Measurements from ENCODE around the gene ARRB1. TPM values are rescaled to one million over a fixed set of nuclear protein-coding genes. Genes with fewer than 3 reads are reported as not detected.
A peak's percentile ranks its signal among the peaks of the same experiment; 100 is the strongest.

The ARRB1 gene
- total and polyA plus RNA-seq, 10 donors: 11.6 to 139 (median 78.1) TPM

- Histone ChIP-seq H3K27ac (peak overlapping the region in 6 of 8 donors; percentile 47 to 77 (median 62)), H3K9me3 (no peaks in the 10 kb centered on the region), H3K27me3 (replicated peaks in 1 of 7) (peaks cover 0 to 10% (median 0%) of the 10 kb centered on the region in 7 donors), H3K36me3 (no peaks in the 10 kb centered on the region), H3K4me3 (no peak overlapping the region), H3K4me1 (peaks cover 3 to 30% (median 22%) of the 10 kb centered on the region in 6 donors)
- peak in 2 of 3 donors; percentile 43 to 50 for TF ChIP-seq POLR2AphosphoS5 (IDR thresholded peaks at IDR 0.05)
- TF ChIP-seq CTCF (IDR thresholded peaks at IDR 0.05 in 8 of 11, conservative IDR thresholded peaks at IDR 0.05 in 3 of 11): peak; percentile 80 to 90 (median 85)
- TF ChIP-seq POLR2A (IDR thresholded peaks at IDR 0.05): no peak
- intact Hi-C loops (cut with DNase I; ENCODE audit: low total_unique reads): no loop called here
- peak; percentile 83 for DNase-seq
- WGBS, 5 donors: 26 to 30% (median 29%) methylated on average over 9 of the region's 9 CpGs
These were observed 37.2 kb upstream of the ARRB1 start for GRCh38 chr11:75388386-75389275.

DNA sequence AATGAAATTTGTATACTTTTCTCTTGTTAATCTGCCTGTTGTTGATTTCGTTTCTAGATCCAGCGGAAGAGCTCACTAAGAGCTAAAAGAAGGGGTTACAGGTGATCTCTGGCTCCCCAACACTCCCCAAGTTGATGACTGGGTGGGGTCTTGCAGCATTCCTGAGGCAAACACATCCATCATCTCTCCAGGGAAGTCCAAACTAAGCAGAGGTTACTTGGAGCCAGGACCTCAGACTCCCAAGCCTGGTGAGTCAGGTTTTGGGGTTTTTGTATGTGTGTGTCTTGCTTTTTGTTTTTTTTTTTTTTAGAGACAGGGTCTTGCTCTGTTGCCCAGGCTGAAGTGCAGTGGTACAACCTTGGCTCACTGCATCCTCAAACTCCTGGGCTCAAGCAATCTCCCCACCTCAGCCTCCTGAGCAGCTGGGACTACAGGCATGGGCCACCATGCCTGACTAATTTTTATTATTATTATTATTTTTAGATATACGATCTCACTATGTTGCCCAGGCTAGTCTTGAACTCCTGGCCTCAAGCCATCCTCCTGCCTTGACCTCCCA is 36.4 kb upstream of the ARRB1 start:
- TF ChIP-seq POLR2AphosphoS5 (IDR thresholded peaks at IDR 0.05): no peak
- no peak for TF ChIP-seq POLR2A (IDR thresholded peaks at IDR 0.05)
- no peak for TF ChIP-seq CTCF (IDR thresholded peaks at IDR 0.05 in 8 of 11, conservative IDR thresholded peaks at IDR 0.05 in 3 of 11)
- DNase-seq: no peak
- Histone ChIP-seq H3K9me3 (no peaks in the 10 kb centered on the region), H3K36me3 (no peaks in the 10 kb centered on the region), H3K27ac (peak overlapping the region in 5 of 8 donors; percentile 53 to 77 (median 64)), H3K4me3 (no peak overlapping the region), H3K27me3 (replicated peaks in 1 of 7) (peaks cover 0 to 10% (median 0%) of the 10 kb centered on the region in 7 donors), H3K4me1 (peaks cover 3 to 36% (median 29%) of the 10 kb centered on the region in 6 donors)
- intact Hi-C loops (cut with DNase I; ENCODE audit: low total_unique reads): no loop called here
- 63 to 84% (median 79%) methylated on average over 3 of the region's 3 CpGs for WGBS, 5 donors

- intact Hi-C loops (cut with DNase I; ENCODE audit: low total_unique reads): no loop called here
- peaks cover 0 to 10% (median 0%) of the 10 kb centered on the region in 7 donors for H3K27me3 ChIP-seq (replicated peaks in 1 of 7)
- no peaks in the 10 kb centered on the region for H3K36me3 ChIP-seq
- no peaks in the 10 kb centered on the region for H3K9me3 ChIP-seq
- WGBS, 5 donors: 74 to 87% (median 84%) methylated on average over 3 of the region's 3 CpGs
- DNase-seq: no peak
- H3K27ac ChIP-seq: no peak overlapping the region
- peaks cover 3 to 38% (median 29%) of the 10 kb centered on the region in 6 donors for H3K4me1 ChIP-seq
- TF ChIP-seq POLR2AphosphoS5 (IDR thresholded peaks at IDR 0.05) (no peak), POLR2A (IDR thresholded peaks at IDR 0.05) (no peak), CTCF (IDR thresholded peaks at IDR 0.05 in 8 of 11, conservative IDR thresholded peaks at IDR 0.05 in 3 of 11) (no peak)
- no peak overlapping the region for H3K4me3 ChIP-seq
These were observed 35.6 kb upstream of the ARRB1 start for GRCh38 chr11:75386942-75387630.

Measured in spleen (tissue), 11 donors.